ENCODE results near the gene BSPH1.
A peak's percentile ranks its signal among the peaks of the same experiment; 100 is the strongest.

The BSPH1 gene

DNA sequence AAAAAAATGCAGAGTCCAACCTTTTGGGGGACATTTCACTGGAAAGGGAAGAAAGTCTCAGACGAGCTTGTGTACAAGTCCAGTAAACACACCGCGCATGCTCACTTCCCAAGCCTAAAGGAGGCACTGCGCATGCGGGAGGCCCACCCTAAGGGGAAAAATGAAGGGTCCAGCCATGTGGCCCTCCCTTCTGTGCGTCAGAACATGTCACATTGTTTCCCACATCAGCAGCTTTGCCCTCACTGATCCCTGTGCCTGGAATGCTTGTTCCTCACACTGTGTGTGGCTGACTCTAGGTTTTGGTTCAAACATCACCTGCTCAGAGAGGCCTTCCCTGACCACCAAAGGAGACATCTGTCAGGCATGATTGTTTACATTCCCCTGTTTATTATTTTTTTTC is 6.8 kb upstream of the BSPH1 start (continued):
- TF ChIP-seq ZBTB48 (tag by site-specific recombination; IDR thresholded peaks at IDR 0.05), result no peak
- TF ChIP-seq, protein P1, sequence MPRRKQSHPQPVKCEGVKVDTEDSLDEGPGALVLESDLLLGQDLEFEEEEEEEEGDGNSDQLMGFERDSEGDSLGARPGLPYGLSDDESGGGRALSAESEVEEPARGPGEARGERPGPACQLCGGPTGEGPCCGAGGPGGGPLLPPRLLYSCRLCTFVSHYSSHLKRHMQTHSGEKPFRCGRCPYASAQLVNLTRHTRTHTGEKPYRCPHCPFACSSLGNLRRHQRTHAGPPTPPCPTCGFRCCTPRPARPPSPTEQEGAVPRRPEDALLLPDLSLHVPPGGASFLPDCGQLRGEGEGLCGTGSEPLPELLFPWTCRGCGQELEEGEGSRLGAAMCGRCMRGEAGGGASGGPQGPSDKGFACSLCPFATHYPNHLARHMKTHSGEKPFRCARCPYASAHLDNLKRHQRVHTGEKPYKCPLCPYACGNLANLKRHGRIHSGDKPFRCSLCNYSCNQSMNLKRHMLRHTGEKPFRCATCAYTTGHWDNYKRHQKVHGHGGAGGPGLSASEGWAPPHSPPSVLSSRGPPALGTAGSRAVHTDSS (tag by site-specific recombination; IDR thresholded peaks at IDR 0.05), result no peak
- no peak for TF ChIP-seq SP7 (tag by site-specific recombination; IDR thresholded peaks at IDR 0.05)
- no peak for TF ChIP-seq BCL11B (tag by site-specific recombination; IDR thresholded peaks at IDR 0.05; ENCODE audit: low read depth)
- TF ChIP-seq ZNF48 (tag by site-specific recombination; IDR thresholded peaks at IDR 0.05), result no peak

DNA sequence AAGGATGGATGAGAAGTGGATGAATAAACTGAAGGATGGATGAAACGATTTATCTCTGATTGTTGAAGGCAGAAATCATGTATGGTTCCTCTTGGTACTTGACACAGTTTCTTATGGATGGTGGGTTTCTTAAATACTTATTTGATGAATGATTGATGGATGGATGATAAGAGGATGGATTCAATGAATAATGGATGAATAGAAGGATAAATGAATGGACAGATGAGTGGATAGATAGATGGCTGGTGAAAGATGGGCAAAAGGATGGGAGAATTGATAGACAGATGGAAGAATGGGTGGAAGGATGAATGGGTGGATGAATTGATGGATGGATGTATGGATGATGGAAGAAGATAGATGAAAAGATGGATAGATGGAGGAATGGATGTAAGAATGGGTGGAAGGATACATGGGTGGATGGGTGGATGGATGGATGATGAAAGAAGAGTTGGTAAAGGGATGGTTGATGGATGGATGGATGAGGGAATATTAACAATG is 4.3 kb upstream of the BSPH1 start:
- no peak for TF ChIP-seq ZNF140 (tag by site-specific recombination; IDR thresholded peaks at IDR 0.05)
- no peak for TF ChIP-seq ZBTB8A (tag by site-specific recombination; IDR thresholded peaks at IDR 0.05)
- TF ChIP-seq PRDM1 (tag by site-specific recombination; IDR thresholded peaks at IDR 0.05), result no peak
- no peak for TF ChIP-seq ZNF221 (tag by site-specific recombination; IDR thresholded peaks at IDR 0.05; ENCODE audit: borderline replicate concordance)
- peak; percentile 91 for TF ChIP-seq ZNF114 (tag by site-specific recombination; IDR thresholded peaks at IDR 0.05)
- TF ChIP-seq ZNF366 (tag by site-specific recombination; conservative IDR thresholded peaks at IDR 0.05), result peak; percentile 95
- TF ChIP-seq, protein P2, sequence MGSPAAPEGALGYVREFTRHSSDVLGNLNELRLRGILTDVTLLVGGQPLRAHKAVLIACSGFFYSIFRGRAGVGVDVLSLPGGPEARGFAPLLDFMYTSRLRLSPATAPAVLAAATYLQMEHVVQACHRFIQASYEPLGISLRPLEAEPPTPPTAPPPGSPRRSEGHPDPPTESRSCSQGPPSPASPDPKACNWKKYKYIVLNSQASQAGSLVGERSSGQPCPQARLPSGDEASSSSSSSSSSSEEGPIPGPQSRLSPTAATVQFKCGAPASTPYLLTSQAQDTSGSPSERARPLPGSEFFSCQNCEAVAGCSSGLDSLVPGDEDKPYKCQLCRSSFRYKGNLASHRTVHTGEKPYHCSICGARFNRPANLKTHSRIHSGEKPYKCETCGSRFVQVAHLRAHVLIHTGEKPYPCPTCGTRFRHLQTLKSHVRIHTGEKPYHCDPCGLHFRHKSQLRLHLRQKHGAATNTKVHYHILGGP (tag by site-specific recombination; IDR thresholded peaks at IDR 0.05), result 0 out of 2 replicates have a peak, but pooled peaks have one; percentile 26
- TF ChIP-seq ZBTB17 (tag by site-specific recombination; IDR thresholded peaks at IDR 0.05), result peak; percentile 54; the same call in 1 of the 2 replicates
- TF ChIP-seq ZNF354C (tag by site-specific recombination; IDR thresholded peaks at IDR 0.05; ENCODE audit: borderline replicate concordance, low read depth), result no peak
- TF ChIP-seq, protein P3, sequence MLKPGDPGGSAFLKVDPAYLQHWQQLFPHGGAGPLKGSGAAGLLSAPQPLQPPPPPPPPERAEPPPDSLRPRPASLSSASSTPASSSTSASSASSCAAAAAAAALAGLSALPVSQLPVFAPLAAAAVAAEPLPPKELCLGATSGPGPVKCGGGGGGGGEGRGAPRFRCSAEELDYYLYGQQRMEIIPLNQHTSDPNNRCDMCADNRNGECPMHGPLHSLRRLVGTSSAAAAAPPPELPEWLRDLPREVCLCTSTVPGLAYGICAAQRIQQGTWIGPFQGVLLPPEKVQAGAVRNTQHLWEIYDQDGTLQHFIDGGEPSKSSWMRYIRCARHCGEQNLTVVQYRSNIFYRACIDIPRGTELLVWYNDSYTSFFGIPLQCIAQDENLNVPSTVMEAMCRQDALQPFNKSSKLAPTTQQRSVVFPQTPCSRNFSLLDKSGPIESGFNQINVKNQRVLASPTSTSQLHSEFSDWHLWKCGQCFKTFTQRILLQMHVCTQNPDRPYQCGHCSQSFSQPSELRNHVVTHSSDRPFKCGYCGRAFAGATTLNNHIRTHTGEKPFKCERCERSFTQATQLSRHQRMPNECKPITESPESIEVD (tag by site-specific recombination; IDR thresholded peaks at IDR 0.05), result no peak
- Histone ChIP-seq H3K27ac (ENCODE audit: extremely low read depth, low read depth, low read length) (no peak overlapping the region), H3K36me3 (ENCODE audit: control insufficient read depth in 2 of 2, insufficient read depth in 1 of 2, low read length in 2 of 2) (no peaks in the 10 kb centered on the region), H3K9me3 (ENCODE audit: control insufficient read depth, insufficient read depth, low read depth, low read length) (peaks cover 2% of the 10 kb centered on the region; the same call in 1 of the 2 replicates), H3K4me1 (ENCODE audit: control insufficient read depth, insufficient read depth, low read length) (peaks cover 15% of the 10 kb centered on the region), H3K4me3 (ENCODE audit: low read depth, low read length) (no peak overlapping the region)
- CTCF ChIA-PET, result interaction anchor here (2.5 kb wide), 1 partner anchor 34 kb away, joined by 16 read pairs; no protein-coding TSS in a partner anchor
- POLR2A ChIA-PET, result no interaction called here

DNA sequence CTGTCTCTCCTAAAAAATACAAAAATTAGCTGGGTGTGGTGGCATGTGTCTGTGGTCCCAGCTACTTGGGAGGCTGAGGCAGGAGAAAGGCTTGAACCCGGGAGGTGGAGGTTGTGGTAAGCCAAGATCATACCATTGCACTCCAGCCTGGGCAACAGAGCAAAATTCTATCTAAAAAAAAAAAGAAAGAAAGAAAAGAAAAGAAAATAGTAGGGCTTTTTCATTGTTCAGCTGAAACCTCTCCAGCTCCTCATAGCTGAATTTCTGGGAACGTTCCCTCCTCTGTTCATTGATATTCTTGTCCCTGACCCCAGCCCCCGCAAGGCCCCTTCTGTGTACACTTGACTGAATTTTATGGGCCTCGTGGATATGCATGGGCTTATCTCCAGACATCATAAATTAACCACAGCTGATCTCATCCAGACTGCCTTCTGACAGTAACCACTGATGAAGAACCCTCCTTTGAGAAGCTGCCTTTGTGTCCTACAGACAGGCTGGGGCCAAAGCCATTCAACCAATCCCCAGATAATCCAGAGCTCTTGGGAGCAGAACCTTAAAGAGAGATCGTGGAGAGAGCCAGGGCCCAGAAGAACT is 2.3 kb upstream of the BSPH1 start, which contains the start of gene ELSPBP1:
Gene ELSPBP1 (plus strand): TSS at position 424 of the 594 bp plus-strand sequence. CDS start 14,036 bp downstream, outside the sequence.
- H3K27ac ChIP-seq (ENCODE audit: extremely low read depth, low read depth, low read length), result peak within 1 kb of the TSS; percentile 85
- H3K36me3 ChIP-seq (ENCODE audit: control insufficient read depth in 2 of 2, insufficient read depth in 1 of 2, low read length in 2 of 2), result no peaks in the 10 kb centered on the region
- H3K4me3 ChIP-seq (ENCODE audit: low read depth, low read length), result no peak within 1 kb of the TSS
- H3K9me3 ChIP-seq (ENCODE audit: control insufficient read depth, insufficient read depth, low read depth, low read length), result no peaks in the 10 kb centered on the region
- peaks cover 18% of the 10 kb centered on the region for H3K4me1 ChIP-seq (ENCODE audit: control insufficient read depth, insufficient read depth, low read length)
- POLR2A ChIA-PET, result interaction anchor here (0.8 to 1.7 kb wide), 3 partner anchors 13 to 109 kb away, joined by 3 to 7 read pairs (median 3); no protein-coding TSS in a partner anchor
- CTCF ChIA-PET, result interaction anchor here (0.7 to 2.5 kb wide), 7 partner anchors 10 to 503 kb away, joined by 3 to 16 read pairs (median 4); partner anchors contain the start of gene PLA2G4C
- TF ChIP-seq ZNF19 (tag by site-specific recombination; IDR thresholded peaks at IDR 0.05; ENCODE audit: low read depth), result no peak
- TF ChIP-seq ZNF658 (tag by site-specific recombination; IDR thresholded peaks at IDR 0.05), result no peak
- no peak for TF ChIP-seq ZNF266 (tag by site-specific recombination; IDR thresholded peaks at IDR 0.05; ENCODE audit: low read depth)
- TF ChIP-seq, protein P4, sequence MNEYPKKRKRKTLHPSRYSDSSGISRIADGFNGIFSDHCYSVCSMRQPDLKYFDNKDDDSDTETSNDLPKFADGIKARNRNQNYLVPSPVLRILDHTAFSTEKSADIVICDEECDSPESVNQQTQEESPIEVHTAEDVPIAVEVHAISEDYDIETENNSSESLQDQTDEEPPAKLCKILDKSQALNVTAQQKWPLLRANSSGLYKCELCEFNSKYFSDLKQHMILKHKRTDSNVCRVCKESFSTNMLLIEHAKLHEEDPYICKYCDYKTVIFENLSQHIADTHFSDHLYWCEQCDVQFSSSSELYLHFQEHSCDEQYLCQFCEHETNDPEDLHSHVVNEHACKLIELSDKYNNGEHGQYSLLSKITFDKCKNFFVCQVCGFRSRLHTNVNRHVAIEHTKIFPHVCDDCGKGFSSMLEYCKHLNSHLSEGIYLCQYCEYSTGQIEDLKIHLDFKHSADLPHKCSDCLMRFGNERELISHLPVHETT (tag by site-specific recombination; IDR thresholded peaks at IDR 0.05), result no peak
- TF ChIP-seq, protein P5, sequence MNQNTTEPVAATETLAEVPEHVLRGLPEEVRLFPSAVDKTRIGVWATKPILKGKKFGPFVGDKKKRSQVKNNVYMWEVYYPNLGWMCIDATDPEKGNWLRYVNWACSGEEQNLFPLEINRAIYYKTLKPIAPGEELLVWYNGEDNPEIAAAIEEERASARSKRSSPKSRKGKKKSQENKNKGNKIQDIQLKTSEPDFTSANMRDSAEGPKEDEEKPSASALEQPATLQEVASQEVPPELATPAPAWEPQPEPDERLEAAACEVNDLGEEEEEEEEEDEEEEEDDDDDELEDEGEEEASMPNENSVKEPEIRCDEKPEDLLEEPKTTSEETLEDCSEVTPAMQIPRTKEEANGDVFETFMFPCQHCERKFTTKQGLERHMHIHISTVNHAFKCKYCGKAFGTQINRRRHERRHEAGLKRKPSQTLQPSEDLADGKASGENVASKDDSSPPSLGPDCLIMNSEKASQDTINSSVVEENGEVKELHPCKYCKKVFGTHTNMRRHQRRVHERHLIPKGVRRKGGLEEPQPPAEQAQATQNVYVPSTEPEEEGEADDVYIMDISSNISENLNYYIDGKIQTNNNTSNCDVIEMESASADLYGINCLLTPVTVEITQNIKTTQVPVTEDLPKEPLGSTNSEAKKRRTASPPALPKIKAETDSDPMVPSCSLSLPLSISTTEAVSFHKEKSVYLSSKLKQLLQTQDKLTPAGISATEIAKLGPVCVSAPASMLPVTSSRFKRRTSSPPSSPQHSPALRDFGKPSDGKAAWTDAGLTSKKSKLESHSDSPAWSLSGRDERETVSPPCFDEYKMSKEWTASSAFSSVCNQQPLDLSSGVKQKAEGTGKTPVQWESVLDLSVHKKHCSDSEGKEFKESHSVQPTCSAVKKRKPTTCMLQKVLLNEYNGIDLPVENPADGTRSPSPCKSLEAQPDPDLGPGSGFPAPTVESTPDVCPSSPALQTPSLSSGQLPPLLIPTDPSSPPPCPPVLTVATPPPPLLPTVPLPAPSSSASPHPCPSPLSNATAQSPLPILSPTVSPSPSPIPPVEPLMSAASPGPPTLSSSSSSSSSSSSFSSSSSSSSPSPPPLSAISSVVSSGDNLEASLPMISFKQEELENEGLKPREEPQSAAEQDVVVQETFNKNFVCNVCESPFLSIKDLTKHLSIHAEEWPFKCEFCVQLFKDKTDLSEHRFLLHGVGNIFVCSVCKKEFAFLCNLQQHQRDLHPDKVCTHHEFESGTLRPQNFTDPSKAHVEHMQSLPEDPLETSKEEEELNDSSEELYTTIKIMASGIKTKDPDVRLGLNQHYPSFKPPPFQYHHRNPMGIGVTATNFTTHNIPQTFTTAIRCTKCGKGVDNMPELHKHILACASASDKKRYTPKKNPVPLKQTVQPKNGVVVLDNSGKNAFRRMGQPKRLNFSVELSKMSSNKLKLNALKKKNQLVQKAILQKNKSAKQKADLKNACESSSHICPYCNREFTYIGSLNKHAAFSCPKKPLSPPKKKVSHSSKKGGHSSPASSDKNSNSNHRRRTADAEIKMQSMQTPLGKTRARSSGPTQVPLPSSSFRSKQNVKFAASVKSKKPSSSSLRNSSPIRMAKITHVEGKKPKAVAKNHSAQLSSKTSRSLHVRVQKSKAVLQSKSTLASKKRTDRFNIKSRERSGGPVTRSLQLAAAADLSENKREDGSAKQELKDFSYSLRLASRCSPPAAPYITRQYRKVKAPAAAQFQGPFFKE (tag by site-specific recombination; IDR thresholded peaks at IDR 0.05; ENCODE audit: borderline replicate concordance), result no peak
- TF ChIP-seq ZXDB (tag by site-specific recombination; IDR thresholded peaks at IDR 0.05), result peak; percentile 74; the same call in 1 of the 2 replicates
- peak; percentile 89 for TF ChIP-seq SP7 (tag by site-specific recombination; IDR thresholded peaks at IDR 0.05)
